CD14-positive monocyte (primary cell): Measurements from ENCODE around the gene FHOD3. TPM values are rescaled to one million over a fixed set of nuclear protein-coding genes. Genes with fewer than 3 reads are reported as not detected.

Source experiments
- DNase-seq, 3 donors: peaks; one replicate each; pipeline ENCODE4 v3.0.0-alpha.2; 2011 to 2022
- H2AFZ ChIP-seq: 2 replicates; pipeline ENCODE4 v1.6.0; 2012; ENCODE audit warnings: mild to moderate bottlenecking, low read depth, low read length, inconsistent platforms; ENCODE audit not compliant: insufficient read depth, poor library complexity, severe bottlenecking
- H3K27ac ChIP-seq, 2 donors: 1 replicate in 1 of 2; 2 replicates in 1 of 2; pipeline ENCODE4 v1.5.1; 2012 to 2013; ENCODE audit warnings: low read length in 2 of 2, control low read depth in 1 of 2, inconsistent platforms in 1 of 2, low read depth in 1 of 2, mild to moderate bottlenecking in 1 of 2
- H3K27me3 ChIP-seq, 2 donors: one replicate each; pipeline versions ENCODE4 v1.6.0 to v1.6.1; 2011 to 2013; ENCODE audit warnings: low read length in 2 of 2; ENCODE audit not compliant: control insufficient read depth in 2 of 2, insufficient read depth in 2 of 2
- H3K36me3 ChIP-seq, 2 donors: replicated peaks in 1 of 2; 1 replicate in 1 of 2; 2 replicates in 1 of 2; pipeline versions ENCODE4 v1.5.1 to v1.6.1; 2012 to 2013; ENCODE audit warnings: low read length in 2 of 2, control low read depth in 1 of 2, inconsistent platforms in 1 of 2, mild to moderate bottlenecking in 1 of 2; ENCODE audit not compliant: insufficient read depth in 2 of 2, control insufficient read depth in 1 of 2
- H3K4me1 ChIP-seq, 2 donors: 1 replicate in 1 of 2; 2 replicates in 1 of 2; pipeline versions ENCODE4 v1.5.1 to v1.6.1; 2012 to 2013; ENCODE audit warnings: low read length in 2 of 2, control low read depth in 1 of 2, inconsistent platforms in 1 of 2, mild to moderate bottlenecking in 1 of 2, moderate library complexity in 1 of 2; ENCODE audit not compliant: insufficient read depth in 2 of 2, control insufficient read depth in 1 of 2
- H3K4me2 ChIP-seq: replicated peaks from 2 replicates; pipeline ENCODE3; 2012; ENCODE audit warnings: low read length, moderate library complexity, mild to moderate bottlenecking; ENCODE audit not compliant: poor library complexity, severe bottlenecking; ENCODE audit errors: extremely low read depth
- H3K4me3 ChIP-seq, 3 experiments: fragments of 200-600 bp in 1 of 3; sonication (generic) in 1 of 3; replicated peaks in 1 of 3; 1 replicate in 2 of 3; 2 replicates in 1 of 3; pipeline ENCODE4 v1.5.1; 2011 to 2013; ENCODE audit warnings: low read length in 3 of 3, mild to moderate bottlenecking in 3 of 3, control low read depth in 2 of 3, low read depth in 2 of 3, inconsistent platforms in 1 of 3, moderate library complexity in 1 of 3
- H3K79me2 ChIP-seq: 2 replicates; pipeline ENCODE4 v1.6.0; 2012; ENCODE audit warnings: mild to moderate bottlenecking, control low read depth, inconsistent platforms, low read length, moderate library complexity; ENCODE audit not compliant: insufficient read depth
- H3K9ac ChIP-seq: 2 replicates; pipeline ENCODE4 v1.6.0; 2017; ENCODE audit warnings: low read length, mild to moderate bottlenecking; ENCODE audit not compliant: insufficient read depth, poor library complexity, severe bottlenecking
- H3K9me3 ChIP-seq, 2 donors: replicated peaks in 1 of 2; 1 replicate in 1 of 2; 2 replicates in 1 of 2; pipeline versions ENCODE4 v1.5.1 to v1.6.1; 2012 to 2013; ENCODE audit warnings: low read length in 2 of 2, control low read depth in 1 of 2; ENCODE audit not compliant: control insufficient read depth in 1 of 2, insufficient read depth in 1 of 2
- H4K20me1 ChIP-seq: 2 replicates; pipeline ENCODE4 v1.6.0; 2012; ENCODE audit warnings: mild to moderate bottlenecking, low read length, control low read depth, moderate library complexity; ENCODE audit not compliant: insufficient read depth
- H3K27ac Mint-ChIP-seq, 7 donors: one replicate each; pipeline ENCODE4 v1.8.0; 2020; ENCODE audit warnings: mild to moderate bottlenecking in 7 of 7, mixed read lengths in 7 of 7, moderate library complexity in 6 of 7, inconsistent platforms in 2 of 7
- H3K27me3 Mint-ChIP-seq, 3 donors: one replicate each; pipeline ENCODE4 v1.8.0; 2021 to 2022; ENCODE audit warnings: low read depth in 3 of 3, mild to moderate bottlenecking in 3 of 3, mixed read lengths in 3 of 3, moderate library complexity in 3 of 3, inconsistent platforms in 1 of 3
- H3K36me3 Mint-ChIP-seq, 2 donors: one replicate each; pipeline ENCODE4 v1.8.0; 2020; ENCODE audit warnings: mixed read lengths in 2 of 2, inconsistent platforms in 1 of 2, mild to moderate bottlenecking in 1 of 2
- H3K4me1 Mint-ChIP-seq: one replicate; pipeline ENCODE4 v1.8.0; 2020; ENCODE audit warnings: mild to moderate bottlenecking, mixed read lengths
- H3K4me3 Mint-ChIP-seq, 2 donors: one replicate each; pipeline ENCODE4 v1.8.0; 2020; ENCODE audit warnings: mild to moderate bottlenecking in 2 of 2, mixed read lengths in 2 of 2, moderate library complexity in 1 of 2
- H3K9me3 Mint-ChIP-seq, 7 donors: one replicate each; pipeline ENCODE4 v1.8.0; 2020 to 2022; ENCODE audit warnings: mixed read lengths in 7 of 7, mild to moderate bottlenecking in 6 of 7, moderate library complexity in 6 of 7, inconsistent platforms in 2 of 7
- CTCF ChIP-seq: fragments of 200-600 bp; IDR thresholded peaks from one replicate; pipeline ENCODE4 v1.8.0; 2022; ENCODE audit warnings: antibody characterized with exemption, mild to moderate bottlenecking
- WGBS: methylation state at CpG from one replicate; pipeline ENCODE4 v1.1.5; 2013; ENCODE audit warnings: missing lambda C conversion rate; ENCODE audit not compliant: insufficient coverage; 5-methylcytosine and 5-hydroxymethylcytosine counted together
- intact Hi-C, 2 donors: fragments of 100-400 bp; cut with micrococcal nuclease; formaldehyde crosslinking; loops; one replicate each; pipeline versions ENCODE4 v1.15.0 to v1.15.1; 2023
- polyA plus RNA-seq, 3 donors: library from polyadenylated mRNA; depleted of rRNA in 1 of 3; unstranded in 2 of 3; stranded (reverse) in 1 of 3; fragments of 300-500 nt in 2 of 3; fragments of >200 nt in 1 of 3; fragmentation: Illumina TruSeq in 2 of 3; gene quantifications; 1 replicate in 2 of 3; 2 replicates in 1 of 3; pipeline ENCODE4 v1.2.3, GENCODE V29; 2012 to 2021

The FHOD3 gene
- polyA plus RNA-seq, 3 donors = not detected

- Mint-ChIP-seq H3K4me3 (no peak overlapping the region), H3K36me3 (no peaks in the 10 kb centered on the region), H3K27me3 (peaks cover 0 to 5% (median 3%) of the 10 kb centered on the region in 3 donors), H3K9me3 (peaks cover 0 to 8% (median 0%) of the 10 kb centered on the region in 7 donors), H3K4me1 (no peaks in the 10 kb centered on the region), H3K27ac (no peak overlapping the region)
- Histone ChIP-seq H4K20me1 (no peaks in the 10 kb centered on the region), H3K4me1 (no peaks in the 10 kb centered on the region), H3K27ac (no peak overlapping the region), H2AFZ (no peak overlapping the region), H3K9me3 (no peaks in the 10 kb centered on the region), H3K27me3 (no peaks in the 10 kb centered on the region), H3K4me3 (no peak overlapping the region), H3K79me2 (no peaks in the 10 kb centered on the region), H3K36me3 (no peaks in the 10 kb centered on the region), H3K4me2 (no peak overlapping the region), H3K9ac (no peak overlapping the region)
- WGBS = 97% methylated on average over 5 of the region's 9 CpGs
- intact Hi-C loops = no loop called here
- no peak for DNase-seq
- no peak for TF ChIP-seq CTCF
Observed at GRCh38 chr18:36594621-36595020, 297.1 kb downstream of the FHOD3 start.

DNA sequence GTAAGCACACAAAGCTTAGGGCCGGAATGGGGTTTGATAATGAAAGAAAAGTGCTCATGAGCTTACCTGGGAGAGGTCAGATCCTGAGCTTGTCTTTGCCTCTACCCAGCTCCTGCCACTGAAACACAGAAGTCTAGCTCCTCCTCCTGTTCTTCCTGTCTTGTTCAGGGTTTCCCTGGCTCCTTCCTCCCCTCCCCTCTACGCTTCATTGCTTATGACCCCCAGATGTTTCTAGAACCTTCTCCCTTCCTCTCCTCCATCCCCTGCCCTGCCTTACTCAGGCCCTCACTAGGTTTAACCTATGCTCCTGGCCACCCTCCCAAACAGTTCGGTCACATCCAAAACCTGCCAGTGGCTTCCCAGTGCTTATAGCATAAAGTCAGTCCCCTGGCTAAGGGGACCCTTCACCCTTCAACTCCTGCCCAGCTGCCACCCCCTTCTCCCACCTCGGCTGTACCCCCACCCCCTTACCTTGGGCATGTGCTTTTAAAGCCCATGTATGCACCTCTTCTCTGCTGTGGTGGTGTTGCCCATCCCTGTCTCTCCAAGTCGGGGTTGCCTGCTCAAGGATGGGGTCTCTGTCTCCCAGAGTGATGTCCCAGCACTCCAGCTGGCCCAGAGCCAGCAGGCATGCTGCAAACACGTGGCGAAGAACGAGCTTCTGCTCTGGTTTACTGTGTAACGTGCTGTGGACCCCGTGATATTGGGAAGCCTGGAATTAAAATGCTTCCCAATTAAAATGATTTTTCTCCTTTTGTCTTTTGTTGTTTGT, 297.7 kb downstream of the FHOD3 start:
- 75% methylated on average over 7 of the region's 10 CpGs for WGBS
- Histone ChIP-seq H3K9ac (no peak overlapping the region), H3K4me1 (no peaks in the 10 kb centered on the region), H3K4me2 (no peak overlapping the region), H3K79me2 (no peaks in the 10 kb centered on the region), H3K4me3 (no peak overlapping the region), H4K20me1 (no peaks in the 10 kb centered on the region), H3K9me3 (no peaks in the 10 kb centered on the region), H3K27ac (no peak overlapping the region), H3K27me3 (no peaks in the 10 kb centered on the region), H2AFZ (no peak overlapping the region), H3K36me3 (no peaks in the 10 kb centered on the region)
- Mint-ChIP-seq H3K4me1 (no peaks in the 10 kb centered on the region), H3K27ac (no peak overlapping the region), H3K36me3 (no peaks in the 10 kb centered on the region), H3K27me3 (peaks cover 0 to 5% (median 3%) of the 10 kb centered on the region in 3 donors), H3K4me3 (no peak overlapping the region), H3K9me3 (peaks cover 0 to 8% (median 0%) of the 10 kb centered on the region in 7 donors)
- intact Hi-C loops = no loop called here
- no peak for TF ChIP-seq CTCF
- DNase-seq = no peak
